Breast epithelium (tissue), 3 donors: Measurements from ENCODE around the gene SFMBT1.

ENCODE experiments used
- CTCF ChIP-seq, 3 donors: fragments of 450-650 bp; IDR thresholded peaks; one replicate each; pipeline ENCODE4 v1.5.1; 2016 to 2017; ENCODE audit warnings: antibody characterized with exemption in 3 of 3, mild to moderate bottlenecking in 3 of 3, moderate library complexity in 3 of 3
- POLR2A ChIP-seq: fragments of 450-650 bp; IDR thresholded peaks from one replicate; pipeline ENCODE4 v1.6.1; 2016; ENCODE audit warnings: antibody characterized with exemption, mild to moderate bottlenecking, moderate library complexity
- POLR2AphosphoS5 ChIP-seq, 3 donors: sonication (generic); formaldehyde crosslinking; IDR thresholded peaks; one replicate each; pipeline ENCODE4 v1.6.1; 2017; ENCODE audit warnings: antibody characterized with exemption in 3 of 3

GRCh38 chr3:52891164-52891563 is 154.7 kb downstream of the SFMBT1 start:
- TF ChIP-seq CTCF (IDR thresholded peaks at IDR 0.05) (no peak), POLR2AphosphoS5 (IDR thresholded peaks at IDR 0.05) (no peak), POLR2A (no peak)
